GM21723 (cell line): Measurements from ENCODE around the gene SLC35F6.
"Not testable (repeated sequence)": the region's sequence is repeated elsewhere in the genome, so short reads cannot be mapped to it uniquely, and the experiment has no call there.

Experiments used
- ATAC-seq: cut with Tn5 transposase; IDR thresholded peaks from one replicate; pipeline ENCODE4 v1.9.1; 2021; ENCODE audit warnings: mild to moderate bottlenecking, moderate library complexity; ENCODE audit not compliant: unreplicated experiment

SLC35F6 gene

GRCh38 chr2:26780203-26780760 is 16.2 kb downstream of the SLC35F6 start:
- ATAC-seq = no peak

GRCh38 chr2:26782876-26783704 is 19.0 kb downstream of the SLC35F6 start:
- ATAC-seq = no peak

- no peak for ATAC-seq
These were observed 20.6 kb downstream of the SLC35F6 start for GRCh38 chr2:26784570-26785234.

DNA sequence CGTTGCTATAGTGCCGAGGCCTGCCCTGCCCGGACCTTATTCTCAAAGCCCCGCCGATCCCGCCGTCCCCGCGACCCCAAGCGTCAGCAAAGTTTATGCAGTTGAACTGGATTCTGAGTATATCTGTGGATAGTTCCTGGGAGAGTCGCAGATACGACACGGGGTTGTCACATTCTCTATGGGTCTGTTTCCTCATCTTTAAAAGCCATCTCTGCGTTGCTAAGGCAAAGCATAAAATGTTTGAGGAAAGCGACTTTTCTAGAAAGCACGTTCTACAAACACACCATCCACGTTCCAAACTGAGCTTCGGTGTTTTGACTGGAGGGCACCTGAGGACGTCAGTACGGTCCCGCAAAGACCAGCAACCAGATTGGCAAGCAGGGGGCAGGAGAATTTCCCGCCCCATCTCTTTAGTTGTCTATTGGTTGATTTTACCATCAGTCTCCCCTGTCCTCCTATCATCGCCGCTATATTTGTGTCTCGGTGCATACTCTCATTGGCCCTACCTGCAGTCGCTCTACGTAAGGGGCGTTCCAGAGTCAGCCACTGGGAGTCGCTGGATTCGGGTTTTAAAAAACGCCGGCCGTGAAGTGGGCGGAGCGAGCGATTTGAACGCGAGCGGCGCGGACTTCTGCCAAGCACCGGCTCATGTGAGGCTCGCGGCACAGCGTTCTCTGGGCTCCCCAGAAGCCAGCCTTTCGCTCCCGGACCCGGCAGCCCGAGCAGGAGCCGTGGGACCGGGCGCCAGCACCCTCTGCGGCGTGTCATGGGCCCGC is 21.5 kb downstream of the SLC35F6 start, which contains the start of gene CENPA:
TSS of gene CENPA (plus strand) at position 626 of the 776 bp plus-strand sequence. CDS start at position 767, 141 bp downstream.
- peak; percentile 98 for ATAC-seq

GRCh38 chr2:26786207-26787028 is 22.3 kb downstream of the SLC35F6 start:
- peak; percentile 27 for ATAC-seq

DNA sequence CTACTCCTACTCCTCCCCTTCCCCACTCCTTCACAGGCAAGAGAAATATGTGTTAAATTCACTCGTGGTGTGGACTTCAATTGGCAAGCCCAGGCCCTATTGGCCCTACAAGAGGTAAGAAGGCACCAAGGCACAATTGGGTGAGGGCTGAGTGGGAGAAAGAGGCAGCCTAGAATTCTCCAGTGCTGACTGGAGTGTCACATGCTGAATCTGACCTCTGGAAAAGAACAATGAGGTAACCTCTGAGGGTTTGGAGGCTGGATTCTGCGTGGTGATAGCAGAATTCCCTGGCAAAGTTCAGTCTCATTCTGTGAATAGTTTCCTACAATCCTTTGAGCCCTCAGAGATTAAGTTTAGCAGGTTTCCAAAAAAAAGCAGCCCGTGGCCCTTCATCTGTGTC is 28.6 kb downstream of the SLC35F6 start:
- ATAC-seq = no peak

- no peak for ATAC-seq
These were observed 29.4 kb downstream of the SLC35F6 start for GRCh38 chr2:26793518-26793917.

DNA sequence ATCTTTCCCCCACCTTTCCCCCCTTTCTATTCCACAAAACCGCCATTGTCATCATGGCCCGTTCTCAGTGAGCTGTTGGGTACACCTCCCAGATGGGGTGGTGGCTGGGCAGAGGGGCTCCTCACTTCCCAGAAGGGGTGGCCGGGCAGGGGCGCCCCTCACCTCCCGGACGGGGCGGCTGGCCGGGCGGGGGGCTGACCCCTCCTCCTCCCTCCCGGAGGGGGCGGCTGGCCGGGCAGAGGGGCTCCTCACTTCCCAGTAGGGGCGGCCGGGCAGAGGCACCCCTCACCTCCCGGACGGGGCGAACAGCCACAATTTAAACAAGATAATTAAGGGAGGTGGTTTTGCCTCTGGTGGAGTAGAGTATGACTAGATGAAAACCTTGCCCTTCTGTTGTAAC is 31.1 kb downstream of the SLC35F6 start:
- ATAC-seq = not testable (repeated sequence)

DNA sequence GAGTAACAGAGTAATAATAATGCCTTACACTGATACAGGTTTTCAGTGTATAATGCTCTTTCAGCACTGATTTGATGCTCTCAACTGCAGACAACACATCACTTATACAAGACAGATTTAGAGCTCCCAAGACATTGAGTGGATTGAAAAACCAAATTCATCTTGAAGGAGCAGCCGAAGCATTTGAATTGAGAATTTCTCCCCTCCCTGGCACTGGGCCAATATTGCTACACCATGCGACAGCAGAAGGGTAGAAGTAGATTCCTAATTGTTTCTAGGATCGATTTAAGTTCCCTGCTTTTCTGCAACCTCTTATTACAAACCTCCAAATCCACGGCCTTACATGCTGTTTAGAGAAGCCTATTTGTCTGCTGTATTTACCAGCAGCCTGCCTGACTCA is 37.2 kb downstream of the SLC35F6 start:
- no peak for ATAC-seq

- ATAC-seq = no peak
These were observed 37.7 kb downstream of the SLC35F6 start for GRCh38 chr2:26801796-26802195.

- no peak for ATAC-seq
These were observed 41.2 kb downstream of the SLC35F6 start for GRCh38 chr2:26805241-26805676.

DNA sequence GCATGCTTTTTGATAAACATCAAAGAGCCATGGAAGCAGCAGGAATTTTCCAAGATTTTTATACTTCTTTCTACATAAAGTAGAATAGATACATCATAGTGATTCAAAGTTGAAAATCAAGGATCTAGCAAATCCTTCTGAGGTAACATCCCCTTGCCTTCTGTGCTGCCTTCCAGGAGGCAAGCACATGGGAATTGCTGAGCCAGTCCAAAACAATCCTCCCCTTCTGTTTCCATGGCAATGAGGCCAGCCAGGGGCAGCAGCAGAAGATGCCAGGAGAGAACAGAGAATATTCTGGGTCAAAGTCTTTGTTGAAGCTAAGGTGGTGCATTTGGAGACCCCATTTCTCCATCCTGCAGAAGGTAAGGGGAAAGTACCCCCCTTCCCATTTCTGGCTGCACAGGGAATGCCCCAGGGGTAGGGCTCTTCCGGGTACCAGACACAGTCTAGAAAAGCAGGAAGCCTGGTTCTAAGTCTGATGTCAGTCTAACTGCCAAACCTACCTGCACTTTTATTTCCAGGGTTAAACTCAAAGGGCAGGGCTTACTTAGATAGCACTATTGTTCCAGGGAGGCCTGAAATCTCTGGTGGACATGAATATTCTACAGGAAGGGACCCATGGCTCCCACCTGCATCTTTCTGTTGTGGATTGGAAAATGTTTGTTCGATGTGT is 43.8 kb downstream of the SLC35F6 start:
- ATAC-seq = no peak

- no peak for ATAC-seq
These were observed 45.1 kb downstream of the SLC35F6 start for GRCh38 chr2:26809211-26809610.

- no peak for ATAC-seq
These were observed 45.9 kb downstream of the SLC35F6 start for GRCh38 chr2:26809876-26810577.

- no peak for ATAC-seq
These were observed 47.2 kb downstream of the SLC35F6 start for GRCh38 chr2:26811261-26811660.

DNA sequence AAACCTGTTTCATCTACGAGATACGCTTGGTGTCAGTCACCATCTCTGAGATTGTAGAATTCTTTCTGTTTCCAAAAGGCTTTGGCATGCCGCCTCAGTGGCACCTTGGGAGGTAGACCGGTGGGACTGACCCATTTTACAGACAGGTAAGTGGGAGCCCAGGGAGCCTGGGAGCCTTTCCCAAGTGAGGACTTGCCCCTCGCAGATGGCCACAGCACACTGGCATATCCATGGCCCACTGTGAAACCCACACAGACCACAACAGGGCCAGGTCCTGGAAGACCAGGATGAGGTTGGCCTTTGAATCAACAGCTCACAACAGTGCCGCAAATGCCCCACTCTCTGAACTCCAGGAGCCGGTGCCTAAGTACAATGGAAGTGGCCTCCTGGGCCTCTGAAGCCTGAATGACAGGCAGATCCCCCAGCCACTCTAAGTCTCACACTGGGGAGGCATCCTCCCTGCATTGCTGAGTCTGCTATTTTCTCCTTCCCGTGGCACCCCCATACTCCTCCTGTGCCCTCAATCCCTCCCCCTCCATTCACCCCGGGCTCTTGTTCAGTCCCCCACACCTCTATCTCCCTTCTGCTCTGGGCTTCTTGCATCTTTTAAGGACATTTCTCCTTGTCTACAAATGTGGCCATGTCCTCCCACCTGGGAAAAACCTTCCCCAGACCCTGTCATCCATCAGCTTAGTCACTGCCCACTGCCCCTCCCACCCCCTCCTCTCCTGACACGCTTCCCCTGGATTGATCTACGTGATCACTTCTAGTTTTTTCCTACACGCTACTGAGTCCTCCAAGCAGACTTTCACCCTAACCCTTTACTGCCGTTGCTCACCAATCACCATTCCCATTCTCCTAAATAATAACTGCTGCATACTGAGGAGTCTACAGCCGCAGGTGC is 48.0 kb downstream of the SLC35F6 start:
- no peak for ATAC-seq

- no peak for ATAC-seq
These were observed 48.6 kb downstream of the SLC35F6 start for GRCh38 chr2:26812731-26813130.
